ENCODE results near the gene GRB14. TPM values are rescaled to one million over a fixed set of nuclear protein-coding genes. Genes with fewer than 3 reads are reported as not detected.
A peak's percentile ranks its signal among the peaks of the same experiment; 100 is the strongest.

Gene GRB14
- total RNA-seq, 4 donors from 2014 or later: 2.1 to 14.9 (median 3.4) TPM

DNA sequence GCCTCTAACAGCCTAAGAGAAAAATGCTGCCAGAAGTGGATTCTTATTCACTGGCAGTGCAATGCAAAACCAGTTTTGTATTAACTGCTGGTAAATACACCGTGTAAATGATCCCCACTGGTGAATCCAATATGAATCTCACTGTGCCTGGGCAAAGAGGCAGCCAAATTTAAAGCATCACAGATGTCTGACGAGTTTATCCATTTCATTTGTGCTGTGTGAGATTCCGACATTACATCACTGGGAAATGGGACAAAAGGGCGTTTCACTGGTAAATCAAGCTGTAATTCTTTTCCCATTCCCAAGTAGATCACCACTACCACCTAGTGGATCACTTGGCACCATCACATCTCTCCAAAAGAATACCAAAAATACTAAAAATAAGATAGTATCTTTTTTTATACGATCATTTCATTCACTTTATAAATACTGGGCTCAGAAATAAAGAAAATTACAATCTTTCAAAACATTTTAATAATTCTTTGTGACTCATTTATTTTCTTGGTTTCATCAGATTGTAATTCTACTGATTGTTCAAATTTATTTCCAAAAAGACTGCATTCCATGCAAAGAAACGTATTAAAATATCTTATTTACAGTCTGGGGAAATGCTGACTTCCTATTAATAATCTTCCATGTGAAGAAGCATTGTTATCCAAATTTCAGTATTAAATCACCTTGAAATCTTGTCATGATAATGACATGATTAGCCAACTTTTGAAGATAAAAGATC lies 125.6 kb downstream of the GRB14 start:
- in situ Hi-C loops (cut with MboI; ENCODE audit: low sequenced_read_pairs in 4 of 4) (loop anchor here in 3 of 4 donors (25.0 kb wide), 3 partner anchors 1158 to 1333 kb away; no protein-coding TSS in a partner anchor), intact Hi-C loops (cut with DNase I; ENCODE audit: low total_unique reads) (no loop called here)
- Histone ChIP-seq H3K27me3 (no peaks in the 10 kb centered on the region), H3K4me1 (no peaks in the 10 kb centered on the region), H3K27ac (no peak overlapping the region), H3K36me3 (no peaks in the 10 kb centered on the region), H3K4me3 (no peak overlapping the region), H3K9me3 (no peaks in the 10 kb centered on the region)
- ATAC-seq (no peak), DNase-seq (no peak)
- no peak for TF ChIP-seq POLR2A (IDR thresholded peaks at IDR 0.05)
- TF ChIP-seq, protein P1, sequence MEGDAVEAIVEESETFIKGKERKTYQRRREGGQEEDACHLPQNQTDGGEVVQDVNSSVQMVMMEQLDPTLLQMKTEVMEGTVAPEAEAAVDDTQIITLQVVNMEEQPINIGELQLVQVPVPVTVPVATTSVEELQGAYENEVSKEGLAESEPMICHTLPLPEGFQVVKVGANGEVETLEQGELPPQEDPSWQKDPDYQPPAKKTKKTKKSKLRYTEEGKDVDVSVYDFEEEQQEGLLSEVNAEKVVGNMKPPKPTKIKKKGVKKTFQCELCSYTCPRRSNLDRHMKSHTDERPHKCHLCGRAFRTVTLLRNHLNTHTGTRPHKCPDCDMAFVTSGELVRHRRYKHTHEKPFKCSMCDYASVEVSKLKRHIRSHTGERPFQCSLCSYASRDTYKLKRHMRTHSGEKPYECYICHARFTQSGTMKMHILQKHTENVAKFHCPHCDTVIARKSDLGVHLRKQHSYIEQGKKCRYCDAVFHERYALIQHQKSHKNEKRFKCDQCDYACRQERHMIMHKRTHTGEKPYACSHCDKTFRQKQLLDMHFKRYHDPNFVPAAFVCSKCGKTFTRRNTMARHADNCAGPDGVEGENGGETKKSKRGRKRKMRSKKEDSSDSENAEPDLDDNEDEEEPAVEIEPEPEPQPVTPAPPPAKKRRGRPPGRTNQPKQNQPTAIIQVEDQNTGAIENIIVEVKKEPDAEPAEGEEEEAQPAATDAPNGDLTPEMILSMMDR (IDR thresholded peaks at IDR 0.05 in 4 of 5, conservative IDR thresholded peaks at IDR 0.05 in 1 of 5): peak in 2 of 5 experiments; percentile 15 to 38

DNA sequence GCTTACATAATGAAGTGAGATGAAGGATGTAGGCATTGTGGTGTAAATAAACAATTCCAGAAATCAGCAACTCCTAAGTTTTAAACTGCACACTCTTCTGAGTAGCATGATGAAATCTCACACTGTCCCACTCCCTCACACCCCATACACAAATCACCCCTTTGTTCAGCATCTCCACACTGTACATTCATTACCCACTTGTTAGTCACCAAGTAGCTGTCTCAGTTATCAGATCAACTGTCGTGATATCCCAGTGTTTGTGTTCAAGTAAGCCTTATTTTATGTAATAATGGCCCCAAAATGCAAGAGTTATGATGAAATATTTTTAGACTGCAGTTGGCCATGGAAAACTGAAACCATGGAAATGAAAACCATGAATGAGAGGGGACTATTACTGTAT lies 135.7 kb downstream of the GRB14 start:
- Histone ChIP-seq H3K27me3 (no peaks in the 10 kb centered on the region), H3K9me3 (no peaks in the 10 kb centered on the region), H3K4me1 (no peaks in the 10 kb centered on the region), H3K27ac (no peak overlapping the region), H3K4me3 (no peak overlapping the region), H3K36me3 (no peaks in the 10 kb centered on the region)
- DNase-seq: no peak
- ATAC-seq: no peak
- in situ Hi-C loops (cut with MboI; ENCODE audit: low sequenced_read_pairs in 4 of 4) (loop anchor here in 3 of 4 donors (25.0 kb wide), 3 partner anchors 1148 to 1323 kb away; no protein-coding TSS in a partner anchor), intact Hi-C loops (cut with DNase I; ENCODE audit: low total_unique reads) (no loop called here)
- no peak for TF ChIP-seq POLR2A (IDR thresholded peaks at IDR 0.05)
- TF ChIP-seq, protein P1 (IDR thresholded peaks at IDR 0.05 in 4 of 5, conservative IDR thresholded peaks at IDR 0.05 in 1 of 5): no peak

DNA sequence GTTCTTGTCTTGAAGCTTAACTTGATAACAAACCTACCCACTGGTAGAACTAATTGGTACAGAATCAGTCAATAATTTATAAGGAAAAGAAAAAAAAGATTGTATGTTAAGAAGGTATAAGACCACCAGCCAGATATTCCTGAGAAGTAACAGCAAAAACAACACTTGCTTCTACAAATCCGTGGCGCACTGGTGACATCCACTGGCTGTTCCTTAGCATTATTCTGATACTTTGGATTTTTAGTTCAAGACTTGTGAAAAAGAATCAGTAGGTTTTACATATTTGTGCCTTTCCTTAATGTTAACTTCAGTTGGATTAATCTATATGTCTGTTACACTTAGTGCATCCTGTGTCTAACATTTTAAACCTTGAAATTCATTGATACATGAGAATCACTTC lies 141.8 kb downstream of the GRB14 start:
- in situ Hi-C loops (cut with MboI; ENCODE audit: low sequenced_read_pairs in 4 of 4): loop anchor here in 3 of 4 donors (25.0 kb wide), 3 partner anchors 1142 to 1317 kb away; no protein-coding TSS in a partner anchor
- DNase-seq: no peak
- TF ChIP-seq POLR2A (IDR thresholded peaks at IDR 0.05): no peak
- TF ChIP-seq, protein P1 (IDR thresholded peaks at IDR 0.05 in 4 of 5, conservative IDR thresholded peaks at IDR 0.05 in 1 of 5): peak in 1 of 5 experiments; percentile 12
- no peak for ATAC-seq
- H3K9me3 ChIP-seq: no peaks in the 10 kb centered on the region
- H3K4me1 ChIP-seq: no peaks in the 10 kb centered on the region
- no peak overlapping the region for H3K27ac ChIP-seq
- intact Hi-C loops (cut with DNase I; ENCODE audit: low total_unique reads): loop anchor here (10.0 kb wide), 1 partner anchor 1295 kb away; no protein-coding TSS in a partner anchor
- no peaks in the 10 kb centered on the region for H3K27me3 ChIP-seq
- no peak overlapping the region for H3K4me3 ChIP-seq
- H3K36me3 ChIP-seq: no peaks in the 10 kb centered on the region

DNA sequence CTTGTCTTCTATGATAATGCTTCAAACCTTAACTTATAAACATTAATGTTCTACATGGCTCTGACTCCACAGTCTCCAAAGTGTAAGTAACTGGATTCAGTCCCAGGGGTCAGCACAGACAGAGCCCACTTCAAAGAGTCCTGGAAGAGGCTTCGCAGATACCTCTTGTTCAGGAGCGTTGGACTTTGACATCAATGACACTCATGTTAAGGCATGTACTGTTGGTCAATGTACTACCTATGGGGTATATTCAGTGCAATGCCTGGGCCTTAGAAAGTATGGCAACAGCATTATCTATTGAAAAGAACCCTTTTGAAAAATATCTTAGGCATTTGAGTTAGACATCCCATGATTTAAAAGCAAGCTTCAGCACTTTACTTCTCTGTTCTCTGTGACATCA lies 143.1 kb downstream of the GRB14 start:
- Histone ChIP-seq H3K4me1 (no peaks in the 10 kb centered on the region), H3K27ac (no peak overlapping the region), H3K4me3 (no peak overlapping the region), H3K9me3 (no peaks in the 10 kb centered on the region), H3K36me3 (no peaks in the 10 kb centered on the region), H3K27me3 (no peaks in the 10 kb centered on the region)
- no peak for TF ChIP-seq POLR2A (IDR thresholded peaks at IDR 0.05)
- TF ChIP-seq, protein P1 (IDR thresholded peaks at IDR 0.05 in 4 of 5, conservative IDR thresholded peaks at IDR 0.05 in 1 of 5): no peak
- DNase-seq (no peak), ATAC-seq (no peak)
- in situ Hi-C loops (cut with MboI; ENCODE audit: low sequenced_read_pairs in 4 of 4) (loop anchor here in 3 of 4 donors (25.0 kb wide), 3 partner anchors 1141 to 1316 kb away; no protein-coding TSS in a partner anchor), intact Hi-C loops (cut with DNase I; ENCODE audit: low total_unique reads) (loop anchor here (10.0 kb wide), 1 partner anchor 1293 kb away; no protein-coding TSS in a partner anchor)
